ENCODE data around the gene TPR. TPM values are rescaled to one million over a fixed set of nuclear protein-coding genes. Genes with fewer than 3 reads are reported as not detected.

Gene TPR
- total RNA-seq, 1 experiment from 2014 or later = 107 TPM

DNA sequence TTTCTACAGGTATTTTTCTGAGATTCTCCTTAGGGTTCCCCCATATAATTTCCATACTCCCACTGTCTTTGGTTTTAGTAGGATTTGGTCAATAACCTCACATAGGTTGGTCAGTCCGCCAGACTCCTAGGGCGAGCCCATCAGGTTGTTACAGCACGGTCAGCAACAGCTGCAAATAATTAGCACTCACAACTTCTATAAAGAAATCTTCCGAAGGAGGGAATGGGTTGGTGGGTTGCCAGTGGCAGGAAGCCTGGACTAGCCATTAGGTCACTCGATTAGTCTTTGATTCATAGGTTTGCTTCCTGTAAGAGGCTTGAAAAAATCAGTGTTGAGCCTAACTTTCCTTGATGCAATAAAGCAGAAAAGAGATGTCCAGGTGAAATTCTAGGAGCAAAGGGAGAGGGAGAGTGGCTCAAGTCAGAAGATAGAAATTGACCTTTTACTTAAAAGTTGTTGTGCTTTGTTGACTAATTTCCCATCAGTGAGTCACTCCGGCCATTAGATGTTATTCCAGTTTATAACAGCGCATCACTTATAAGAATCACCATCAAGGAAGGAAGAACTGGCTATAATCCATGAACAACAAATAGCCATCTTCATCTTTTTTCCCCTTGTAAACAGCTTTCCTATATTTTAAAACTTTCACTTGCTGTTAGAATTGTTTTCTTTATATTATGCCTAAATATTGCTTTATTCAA, 88.3 kb downstream of the TPR start:
- no CpG with 5 or more reads among the region's 7 CpGs for WGBS (ENCODE audit: extremely low coverage, insufficient read length, low lambda C conversion rate)
- TF ChIP-seq, protein P1, sequence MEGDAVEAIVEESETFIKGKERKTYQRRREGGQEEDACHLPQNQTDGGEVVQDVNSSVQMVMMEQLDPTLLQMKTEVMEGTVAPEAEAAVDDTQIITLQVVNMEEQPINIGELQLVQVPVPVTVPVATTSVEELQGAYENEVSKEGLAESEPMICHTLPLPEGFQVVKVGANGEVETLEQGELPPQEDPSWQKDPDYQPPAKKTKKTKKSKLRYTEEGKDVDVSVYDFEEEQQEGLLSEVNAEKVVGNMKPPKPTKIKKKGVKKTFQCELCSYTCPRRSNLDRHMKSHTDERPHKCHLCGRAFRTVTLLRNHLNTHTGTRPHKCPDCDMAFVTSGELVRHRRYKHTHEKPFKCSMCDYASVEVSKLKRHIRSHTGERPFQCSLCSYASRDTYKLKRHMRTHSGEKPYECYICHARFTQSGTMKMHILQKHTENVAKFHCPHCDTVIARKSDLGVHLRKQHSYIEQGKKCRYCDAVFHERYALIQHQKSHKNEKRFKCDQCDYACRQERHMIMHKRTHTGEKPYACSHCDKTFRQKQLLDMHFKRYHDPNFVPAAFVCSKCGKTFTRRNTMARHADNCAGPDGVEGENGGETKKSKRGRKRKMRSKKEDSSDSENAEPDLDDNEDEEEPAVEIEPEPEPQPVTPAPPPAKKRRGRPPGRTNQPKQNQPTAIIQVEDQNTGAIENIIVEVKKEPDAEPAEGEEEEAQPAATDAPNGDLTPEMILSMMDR (conservative IDR thresholded peaks at IDR 0.05) = no peak
- H3K27me3 ChIP-seq (ENCODE audit: insufficient read depth, low read length) = no peaks in the 10 kb centered on the region
- no peak overlapping the region for H3K23ac ChIP-seq (ENCODE audit: insufficient read length, low read depth, low read length)
- no peak overlapping the region for H2BK15ac ChIP-seq (ENCODE audit: low read depth, low read length)
- H2BK20ac ChIP-seq (ENCODE audit: low read depth, low read length, poor library complexity, severe bottlenecking) = no peak overlapping the region
- Mint-ChIP-seq H3K27me3 (ENCODE audit: low read depth) (no peaks in the 10 kb centered on the region), H3K27ac (no peak overlapping the region), H3K9me3 (no peaks in the 10 kb centered on the region), H3K4me1 (no peaks in the 10 kb centered on the region), H3K4me3 (no peak overlapping the region), H3K36me3 (ENCODE audit: insufficient read depth in 1 of 3, low read depth in 3 of 3) (no peaks in the 10 kb centered on the region)
- no peak overlapping the region for H2BK120ac ChIP-seq (ENCODE audit: low read depth, low read length, poor library complexity, severe bottlenecking)
- no peak overlapping the region for H3K27ac ChIP-seq (ENCODE audit: insufficient read length, low read depth, low read length)
- no peak overlapping the region for H2AK5ac ChIP-seq (ENCODE audit: insufficient read length, low read length)
- no peaks in the 10 kb centered on the region for H4K20me1 ChIP-seq (ENCODE audit: control insufficient read depth, insufficient read depth, insufficient read length)
- H3K14ac ChIP-seq (ENCODE audit: insufficient read depth, low read length) = no peak overlapping the region
- H3K79me2 ChIP-seq (ENCODE audit: insufficient read depth, low read length) = no peaks in the 10 kb centered on the region
- no peak overlapping the region for H3K56ac ChIP-seq (ENCODE audit: insufficient read length, low read depth, low read length)
- no peak overlapping the region for H4K8ac ChIP-seq (replicated peaks; ENCODE audit: insufficient read length, low read depth, low read length)
- DNase-seq = no peak
- H3K79me1 ChIP-seq (ENCODE audit: insufficient read depth, low read depth, low read length, poor library complexity, severe bottlenecking) = no peaks in the 10 kb centered on the region
- no peak overlapping the region for H3K4ac ChIP-seq (ENCODE audit: low read depth, low read length)
- H3T11ph ChIP-seq (ENCODE audit: low read length) = no peak overlapping the region
- H4K5ac ChIP-seq (ENCODE audit: insufficient read length, low read depth, low read length) = no peak overlapping the region
- H3K9me3 ChIP-seq (ENCODE audit: control insufficient read depth, low read depth, low read length) = no peaks in the 10 kb centered on the region
- H3K4me2 ChIP-seq (ENCODE audit: insufficient read depth, insufficient read length, low read length) = no peak overlapping the region
- H3K9ac ChIP-seq (ENCODE audit: extremely low read depth, insufficient read length, low read length) = no peak overlapping the region
- H3K4me1 ChIP-seq (ENCODE audit: insufficient read depth, low read length) = no peaks in the 10 kb centered on the region
- H3K18ac ChIP-seq (ENCODE audit: insufficient read length, low read depth, low read length) = no peak overlapping the region
- H2BK12ac ChIP-seq (ENCODE audit: insufficient read length, low read depth, low read length) = no peak overlapping the region
- H3K23me2 ChIP-seq (ENCODE audit: insufficient read length, low read depth, low read length, poor library complexity, severe bottlenecking) = no peaks in the 10 kb centered on the region
- H2BK5ac ChIP-seq (ENCODE audit: insufficient read length, low read length) = no peak overlapping the region
- H4K91ac ChIP-seq (ENCODE audit: insufficient read length, low read depth, low read length) = no peak overlapping the region
- H2AFZ ChIP-seq (ENCODE audit: low read length) = no peak overlapping the region
